Ovary (tissue), 9 donors: ENCODE results near the gene GRB14. TPM values are rescaled to one million over a fixed set of nuclear protein-coding genes. Genes with fewer than 3 reads are reported as not detected.

Source experiments
- DNase-seq, 5 donors: peaks; one replicate each; pipeline ENCODE4 v3.0.0-alpha.2; 2019 to 2020
- H3K27ac ChIP-seq, 2 donors: fragments of 200-600 bp; one replicate each; pipeline versions ENCODE4 v1.5.1 to v1.8.0; 2019 to 2022
- H3K27me3 ChIP-seq: fragments of 200-600 bp; one replicate; pipeline ENCODE4 v1.8.0; 2022
- H3K36me3 ChIP-seq: fragments of 200-600 bp; sonication (generic); one replicate; pipeline ENCODE4 v1.5.1; 2019
- H3K4me1 ChIP-seq: one replicate; pipeline ENCODE4 v1.8.1; 2013; ENCODE audit warnings: mild to moderate bottlenecking, moderate library complexity; ENCODE audit not compliant: insufficient read depth
- H3K4me3 ChIP-seq: fragments of 200-600 bp; sonication (generic); one replicate; pipeline ENCODE4 v1.5.1; 2017
- H3K9me3 ChIP-seq, 2 donors: fragments of 200-600 bp in 1 of 2; sonication (generic) in 1 of 2; one replicate each; pipeline versions ENCODE4 v1.5.1 to v1.8.1; 2013 to 2019; ENCODE audit warnings: mild to moderate bottlenecking in 1 of 2, moderate library complexity in 1 of 2
- CTCF ChIP-seq, 3 donors: fragments of 450-650 bp in 2 of 3; fragments of 200-600 bp in 1 of 3; IDR thresholded peaks; one replicate each; pipeline versions ENCODE4 v1.5.1 to v1.8.0; 2016 to 2022; ENCODE audit warnings: antibody characterized with exemption in 3 of 3, mild to moderate bottlenecking in 1 of 3
- EP300 ChIP-seq: sonication (generic); formaldehyde crosslinking; IDR thresholded peaks from one replicate; pipeline ENCODE4 v1.6.1; 2017; ENCODE audit warnings: antibody characterized with exemption
- POLR2A ChIP-seq: fragments of 450-650 bp; IDR thresholded peaks from one replicate; pipeline ENCODE4 v1.6.1; 2017; ENCODE audit warnings: antibody characterized with exemption, mild to moderate bottlenecking, moderate library complexity
- WGBS, 3 donors: extraction: QIAGEN DNeasy Blood & Tissue Kit in 1 of 3; methylation state at CpG; one replicate each; pipeline versions ENCODE4 v1.1.5 to v1.1.7; 2013 to 2017; 5-methylcytosine and 5-hydroxymethylcytosine counted together
- intact Hi-C, 4 donors: fragments of 100-400 bp; cut with DNase I; formaldehyde crosslinking; loops; one replicate each; pipeline versions ENCODE4 v1.11.0 to v1.15.1; 2022 to 2023
- polyA plus RNA-seq, 2 donors: library from polyadenylated mRNA; stranded (reverse); fragments of 200-250 nt in 1 of 2; fragments of 350-450 nt in 1 of 2; fragmentation: Illumina TruSeq in 1 of 2; extraction: RNeasy Lipid Tissue Mini Kit (QIAGEN cat#74804) in 1 of 2; gene quantifications; one replicate each; pipeline ENCODE4 v1.2.3, GENCODE V29; 2013 to 2014
- total RNA-seq, 7 donors: library from RNA; depleted of rRNA in 2 of 7; stranded (reverse); fragments of >200 nt in 2 of 7; fragmentation: NEBNext Ultra II Directional in 3 of 7; extraction: Animal tissue kit (Norgen Biotek cat#: 25700) in 3 of 7; gene quantifications; one replicate each; pipeline versions ENCODE4 v1.1.0 to v1.2.4, GENCODE V29; 2016 to 2023
- donor health status: DM: no; HTN: no; CAD: no; lungs with moderate emphysema.
- donor health status: DM: no; HTN: no; CAD: no.
- donor health status: Bipolar disorder and iron deficiency.
- donor health status: DM: yes; HTN: yes; CAD: no.
- donor health status: DM: no; HTN: no; CAD: no.
- donor health status: DM: yes; HTN: yes; CAD: no.

The GRB14 gene
- total and polyA plus RNA-seq, 9 donors, result 4.5 to 45.6 (median 11.8) TPM

- Histone ChIP-seq H3K9me3 (no peaks in the 10 kb centered on the region), H3K4me3 (no peak overlapping the region), H3K36me3 (no peaks in the 10 kb centered on the region), H3K4me1 (peaks cover 4% of the 10 kb centered on the region), H3K27ac (no peak overlapping the region), H3K27me3 (no peaks in the 10 kb centered on the region)
- DNase-seq, result no peak
- intact Hi-C loops, result loop anchor here in 2 of 4 donors (10.0 kb wide), 2 partner anchors 142 to 152 kb away; no protein-coding TSS in a partner anchor
- TF ChIP-seq EP300 (no peak), CTCF (IDR thresholded peaks at IDR 0.05) (no peak), POLR2A (no peak)
Observed at GRCh38 chr2:164562666-164563065, 58.6 kb downstream of the GRB14 start.

DNA sequence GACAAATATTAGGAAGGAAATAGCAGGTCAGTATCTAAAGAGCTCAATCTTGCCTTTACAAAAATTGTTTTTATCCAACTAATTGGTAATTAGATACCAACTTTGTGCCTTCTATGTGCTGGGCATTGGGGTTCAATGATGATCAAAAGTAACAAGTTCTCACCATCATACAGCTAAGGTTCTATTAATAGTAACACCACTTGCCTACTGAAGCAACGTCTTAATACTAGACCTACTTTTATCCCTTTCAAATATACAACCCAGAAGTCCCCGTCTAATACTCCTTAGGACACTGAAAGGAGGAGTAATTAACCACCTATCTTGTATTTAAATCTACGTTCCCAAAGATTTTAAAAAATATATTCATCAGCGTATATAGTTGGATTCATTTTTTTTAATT, 59.3 kb downstream of the GRB14 start:
- no peak for DNase-seq
- Histone ChIP-seq H3K36me3 (no peaks in the 10 kb centered on the region), H3K9me3 (no peaks in the 10 kb centered on the region), H3K4me1 (peaks cover 4% of the 10 kb centered on the region), H3K4me3 (no peak overlapping the region), H3K27ac (no peak overlapping the region), H3K27me3 (no peaks in the 10 kb centered on the region)
- intact Hi-C loops, result loop anchor here in 2 of 4 donors (10.0 kb wide), 2 partner anchors 143 to 153 kb away; no protein-coding TSS in a partner anchor
- WGBS, 3 donors, result 84 to 88% (median 87%) methylated on average over 4 of the region's 4 CpGs
- TF ChIP-seq EP300 (no peak), CTCF (IDR thresholded peaks at IDR 0.05) (no peak), POLR2A (no peak)

- no peak for DNase-seq
- WGBS, 3 donors, result 88 to 94% (median 93%) methylated on average over 4 of the region's 4 CpGs
- no peak overlapping the region for H3K27ac ChIP-seq
- H3K4me3 ChIP-seq, result no peak overlapping the region
- no peaks in the 10 kb centered on the region for H3K27me3 ChIP-seq
- H3K4me1 ChIP-seq, result peaks cover 4% of the 10 kb centered on the region
- intact Hi-C loops, result loop anchor here in 2 of 4 donors (10.0 kb wide), 2 partner anchors 143 to 153 kb away; no protein-coding TSS in a partner anchor
- no peaks in the 10 kb centered on the region for H3K9me3 ChIP-seq
- TF ChIP-seq CTCF (IDR thresholded peaks at IDR 0.05) (no peak), EP300 (no peak), POLR2A (no peak)
- H3K36me3 ChIP-seq, result no peaks in the 10 kb centered on the region
Observed at GRCh38 chr2:164561416-164561815, 59.9 kb downstream of the GRB14 start.

DNA sequence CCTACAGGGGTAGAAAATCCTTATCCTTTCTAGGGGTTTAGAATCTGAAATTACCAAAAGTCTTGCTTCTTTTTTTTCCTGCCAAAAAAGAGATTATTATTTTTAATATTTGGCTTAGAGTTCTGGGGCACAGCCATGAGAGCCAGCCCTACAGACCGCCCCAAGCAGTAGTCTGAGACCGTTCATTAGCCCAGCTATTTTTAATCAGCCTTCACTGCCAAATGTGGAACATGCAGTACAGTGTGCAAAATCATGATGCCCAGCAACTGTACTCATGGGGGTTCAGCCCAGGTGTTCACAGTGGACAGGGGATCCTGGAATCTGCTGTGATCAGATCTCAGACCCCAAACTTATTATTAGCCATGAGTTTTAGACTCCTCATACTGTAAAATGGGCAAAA, 60.4 kb downstream of the GRB14 start:
- H3K4me3 ChIP-seq, result no peak overlapping the region
- no peaks in the 10 kb centered on the region for H3K36me3 ChIP-seq
- 9 to 14% (median 12%) methylated on average over 2 of the region's 2 CpGs for WGBS, 3 donors
- TF ChIP-seq POLR2A (no peak), CTCF (IDR thresholded peaks at IDR 0.05) (no peak), EP300 (no peak)
- intact Hi-C loops, result loop anchor here in 2 of 4 donors (10.0 kb wide), 2 partner anchors 144 to 154 kb away; no protein-coding TSS in a partner anchor
- H3K27me3 ChIP-seq, result no peaks in the 10 kb centered on the region
- DNase-seq, result peak in 1 of 5 donors; percentile 22
- H3K4me1 ChIP-seq, result peaks cover 4% of the 10 kb centered on the region
- no peaks in the 10 kb centered on the region for H3K9me3 ChIP-seq
- no peak overlapping the region for H3K27ac ChIP-seq
